Muscle layer of colon (tissue), 2 donors: Measurements from ENCODE around the gene KDM4B.

Source experiments
- H3K27ac ChIP-seq: one replicate; pipeline ENCODE4 v1.7.0; 2013; ENCODE audit warnings: low read depth, mild to moderate bottlenecking, low read length, moderate library complexity
- H3K27me3 ChIP-seq, 2 donors: one replicate each; pipeline ENCODE4 v1.7.0; 2013; ENCODE audit warnings: low read length in 2 of 2, mild to moderate bottlenecking in 2 of 2; ENCODE audit not compliant: insufficient read depth in 2 of 2, control insufficient read depth in 1 of 2
- H3K36me3 ChIP-seq: one replicate; pipeline ENCODE4 v1.7.0; 2013; ENCODE audit warnings: mild to moderate bottlenecking, low read length; ENCODE audit not compliant: insufficient read depth
- H3K4me1 ChIP-seq: one replicate; pipeline ENCODE4 v1.7.0; 2013; ENCODE audit warnings: mild to moderate bottlenecking, low read length; ENCODE audit not compliant: insufficient read depth
- H3K4me3 ChIP-seq, 2 donors: one replicate each; pipeline ENCODE4 v1.7.0; 2013; ENCODE audit warnings: low read length in 2 of 2, low read depth in 1 of 2, mild to moderate bottlenecking in 1 of 2, moderate library complexity in 1 of 2
- H3K9ac ChIP-seq: one replicate; pipeline ENCODE4 v1.7.0; 2013; ENCODE audit warnings: low read length
- H3K9me3 ChIP-seq: one replicate; pipeline ENCODE4 v1.7.0; 2013; ENCODE audit warnings: mild to moderate bottlenecking, low read length
- donor health status: abdominal sarcoma.
- donor health status: Adenocarcinoma of cecum.

The KDM4B gene

DNA sequence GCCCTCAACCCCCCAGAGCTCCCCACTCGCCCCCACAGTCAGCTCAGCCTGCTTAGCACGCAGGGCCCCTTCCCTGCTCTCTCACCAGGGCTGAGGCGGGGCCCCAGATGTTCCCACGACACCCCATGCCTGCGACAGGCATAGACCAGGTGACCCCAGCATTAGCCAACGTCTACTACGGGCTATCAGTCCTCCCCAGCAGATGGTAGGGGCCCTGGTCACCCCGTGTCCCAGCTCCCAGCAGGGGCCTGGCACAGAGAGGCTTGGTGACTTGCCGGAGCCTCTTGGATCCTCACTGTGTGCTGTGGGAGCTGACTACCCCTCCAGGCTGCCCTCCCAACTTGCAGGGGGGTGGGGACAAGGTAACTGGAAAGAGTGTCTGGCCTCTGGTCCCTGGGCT, 80.6 kb downstream of the KDM4B start:
- Histone ChIP-seq H3K27ac (no peak overlapping the region), H3K27me3 (no peaks in the 10 kb centered on the region), H3K4me1 (peaks cover 9% of the 10 kb centered on the region), H3K9ac (no peak overlapping the region), H3K4me3 (no peak overlapping the region), H3K9me3 (no peaks in the 10 kb centered on the region), H3K36me3 (peaks cover 24% of the 10 kb centered on the region)

- Histone ChIP-seq H3K36me3 (peaks cover 24% of the 10 kb centered on the region), H3K27ac (no peak overlapping the region), H3K9ac (no peak overlapping the region), H3K4me1 (peaks cover 9% of the 10 kb centered on the region), H3K27me3 (no peaks in the 10 kb centered on the region), H3K9me3 (no peaks in the 10 kb centered on the region), H3K4me3 (no peak overlapping the region)
These were observed 81.2 kb downstream of the KDM4B start for GRCh38 chr19:5050067-5050656.

GRCh38 chr19:5050905-5051304, 82.0 kb downstream of the KDM4B start:
- H3K4me3 ChIP-seq: no peak overlapping the region

GRCh38 chr19:5051619-5052018, 82.7 kb downstream of the KDM4B start:
- peaks cover 9% of the 10 kb centered on the region for H3K4me1 ChIP-seq
- no peaks in the 10 kb centered on the region for H3K27me3 ChIP-seq
- no peaks in the 10 kb centered on the region for H3K9me3 ChIP-seq
- H3K9ac ChIP-seq: no peak overlapping the region
- H3K27ac ChIP-seq: no peak overlapping the region
- peaks cover 20% of the 10 kb centered on the region for H3K36me3 ChIP-seq
- H3K4me3 ChIP-seq: no peak overlapping the region

More at GRCh38 chr19:5050905-5051304, 82.0 kb downstream of the KDM4B start:
- H3K9ac ChIP-seq: no peak overlapping the region
- peaks cover 9% of the 10 kb centered on the region for H3K4me1 ChIP-seq
- H3K27ac ChIP-seq: no peak overlapping the region
- no peaks in the 10 kb centered on the region for H3K27me3 ChIP-seq
- peaks cover 24% of the 10 kb centered on the region for H3K36me3 ChIP-seq
- H3K9me3 ChIP-seq: no peaks in the 10 kb centered on the region

- Histone ChIP-seq H3K9me3 (no peaks in the 10 kb centered on the region), H3K36me3 (peaks cover 11% of the 10 kb centered on the region), H3K27ac (no peak overlapping the region), H3K9ac (no peak overlapping the region), H3K4me1 (peaks cover 9% of the 10 kb centered on the region), H3K27me3 (no peaks in the 10 kb centered on the region), H3K4me3 (no peak overlapping the region)
These were observed 83.6 kb downstream of the KDM4B start for GRCh38 chr19:5052515-5052914.

DNA sequence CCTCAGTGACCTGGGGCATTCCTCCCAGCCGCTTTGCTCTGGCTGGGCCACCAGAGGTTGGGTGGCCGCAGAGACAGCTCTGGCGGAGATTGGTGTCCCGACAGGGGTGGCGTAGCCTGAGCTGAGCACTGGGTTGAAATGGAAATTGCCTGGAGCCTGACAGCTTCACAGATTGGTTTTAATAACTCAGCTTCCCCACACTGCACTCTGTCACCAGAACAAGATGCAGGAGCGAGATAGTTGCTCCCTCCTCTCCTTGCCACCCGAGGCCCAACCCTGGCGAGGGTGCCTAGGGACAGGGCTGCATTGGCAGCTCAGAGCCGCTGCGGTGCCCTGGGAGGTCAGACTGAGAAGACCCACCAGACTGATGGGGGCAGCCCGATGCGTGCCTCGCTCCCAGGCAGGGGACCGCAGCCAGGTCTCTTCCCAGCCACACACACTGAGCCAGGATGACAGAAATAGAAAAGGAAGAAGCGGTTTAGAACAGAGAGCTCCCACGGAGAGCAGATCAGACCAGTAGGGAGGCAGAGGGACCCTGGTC, 84.1 kb downstream of the KDM4B start:
- Histone ChIP-seq H3K4me3 (no peak overlapping the region), H3K9me3 (no peaks in the 10 kb centered on the region), H3K27me3 (no peaks in the 10 kb centered on the region), H3K9ac (no peak overlapping the region), H3K36me3 (peaks cover 6% of the 10 kb centered on the region), H3K4me1 (peaks cover 9% of the 10 kb centered on the region), H3K27ac (no peak overlapping the region)

GRCh38 chr19:5053661-5054060, 84.7 kb downstream of the KDM4B start:
- H3K4me1 ChIP-seq: peaks cover 6% of the 10 kb centered on the region
- no peak overlapping the region for H3K4me3 ChIP-seq
- H3K9me3 ChIP-seq: no peaks in the 10 kb centered on the region
- no peak overlapping the region for H3K9ac ChIP-seq
- H3K27ac ChIP-seq: no peak overlapping the region
- no peaks in the 10 kb centered on the region for H3K27me3 ChIP-seq
- peaks cover 5% of the 10 kb centered on the region for H3K36me3 ChIP-seq

GRCh38 chr19:5054551-5055456, 85.9 kb downstream of the KDM4B start:
- Histone ChIP-seq H3K9ac (no peak overlapping the region), H3K27ac (no peak overlapping the region), H3K9me3 (no peaks in the 10 kb centered on the region), H3K4me1 (no peaks in the 10 kb centered on the region), H3K4me3 (no peak overlapping the region), H3K36me3 (peaks cover 5% of the 10 kb centered on the region), H3K27me3 (no peaks in the 10 kb centered on the region)

DNA sequence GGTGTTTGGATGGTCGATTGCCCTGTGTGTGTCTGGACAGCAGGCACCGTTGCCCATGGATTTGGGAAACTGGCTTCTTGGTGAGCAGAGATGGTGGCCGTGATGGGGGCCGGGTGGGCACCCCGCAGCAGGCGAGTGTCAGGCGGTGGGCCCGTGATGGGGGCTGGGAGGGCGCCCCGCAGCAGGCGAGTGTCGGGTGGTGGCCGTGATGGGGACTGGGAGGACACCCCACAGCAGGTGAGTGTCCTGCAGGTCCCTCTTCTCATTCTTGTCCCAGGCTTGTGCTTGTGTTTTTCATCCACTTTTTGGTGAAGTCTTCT, 86.5 kb downstream of the KDM4B start:
- Histone ChIP-seq H3K27me3 (no peaks in the 10 kb centered on the region), H3K9me3 (no peaks in the 10 kb centered on the region), H3K4me3 (no peak overlapping the region), H3K27ac (no peak overlapping the region), H3K36me3 (no peaks in the 10 kb centered on the region), H3K4me1 (no peaks in the 10 kb centered on the region), H3K9ac (no peak overlapping the region)

DNA sequence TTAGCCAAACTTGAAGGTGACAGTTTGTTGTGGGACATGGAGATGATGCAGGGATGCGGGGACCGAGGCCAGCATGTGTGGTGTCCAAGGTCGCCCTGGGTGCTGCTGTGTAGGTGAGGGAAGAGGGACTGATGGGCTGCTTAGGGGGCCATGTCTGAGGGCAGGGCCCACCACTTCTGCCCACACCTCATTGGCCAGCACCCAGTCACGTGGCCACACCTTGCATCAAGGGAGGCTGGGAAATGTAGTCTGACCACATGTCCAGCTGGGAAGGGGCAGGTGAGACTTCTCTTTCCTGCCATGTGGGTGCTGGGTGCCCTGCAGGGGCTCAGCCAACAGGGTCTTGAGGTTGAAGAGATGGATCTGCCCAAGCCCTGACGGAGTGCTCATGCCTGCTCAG, 88.9 kb downstream of the KDM4B start:
- Histone ChIP-seq H3K4me1 (no peaks in the 10 kb centered on the region), H3K36me3 (no peaks in the 10 kb centered on the region), H3K9me3 (no peaks in the 10 kb centered on the region), H3K27ac (no peak overlapping the region), H3K27me3 (no peaks in the 10 kb centered on the region), H3K4me3 (no peak overlapping the region), H3K9ac (no peak overlapping the region)

DNA sequence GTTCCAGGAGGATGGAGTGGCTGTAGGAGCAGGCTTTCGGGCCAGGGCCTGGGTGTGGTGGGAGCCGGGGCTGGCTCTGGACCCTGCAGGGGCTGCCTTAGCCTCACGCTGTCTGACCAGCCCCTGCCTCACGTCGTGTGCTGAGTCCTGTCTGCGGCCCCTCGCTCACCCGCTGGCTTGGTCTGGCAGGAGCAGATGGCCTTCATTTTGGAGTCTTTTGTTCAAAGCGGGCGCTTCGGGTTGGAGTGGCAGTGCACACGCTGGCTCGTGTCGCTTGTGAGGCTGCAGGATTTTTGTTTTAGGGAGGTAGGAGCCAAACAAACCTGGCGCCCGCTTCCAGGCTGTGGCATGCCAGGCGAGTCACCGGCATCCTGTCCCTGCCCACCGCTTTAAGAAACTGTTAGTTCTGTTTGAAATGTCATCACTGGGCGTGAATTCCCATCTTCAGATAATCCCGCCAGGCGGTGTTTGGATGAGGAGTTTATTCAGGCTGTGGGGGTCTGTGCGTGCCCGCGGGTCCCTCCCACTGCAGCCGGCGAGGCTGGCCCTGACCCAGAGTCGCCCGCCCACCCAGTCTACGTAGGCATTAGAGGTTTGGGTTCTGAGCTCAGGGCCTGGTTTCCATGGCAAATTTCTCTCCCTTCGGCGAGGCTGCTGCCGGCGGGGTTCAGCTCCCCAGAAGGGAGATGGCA, 89.8 kb downstream of the KDM4B start:
- Histone ChIP-seq H3K36me3 (no peaks in the 10 kb centered on the region), H3K9me3 (no peaks in the 10 kb centered on the region), H3K4me3 (no peak overlapping the region), H3K27ac (no peak overlapping the region), H3K4me1 (no peaks in the 10 kb centered on the region), H3K9ac (no peak overlapping the region), H3K27me3 (no peaks in the 10 kb centered on the region)
